Esophagus mucosa (tissue), 1 donor: Measurements from ENCODE around the gene GPNMB. TPM values are rescaled to one million over a fixed set of nuclear protein-coding genes. Genes with fewer than 3 reads are reported as not detected.
"Not testable (repeated sequence)": the region's sequence is repeated elsewhere in the genome, so short reads cannot be mapped to it uniquely, and the experiment has no call there.

Experiments
- ATAC-seq: fragments of 200-7000 bp; cut with Tn5 transposase; one replicate; pipeline ENCODE4 v1.9.1; 2020
- total RNA-seq: library from RNA; stranded (reverse); gene quantifications from one replicate; pipeline ENCODE4 v1.2.4, GENCODE V29; 2023
- donor health status: DM: yes; HTN: yes; CAD: no.

The GPNMB gene
- total RNA-seq, 1 donor from 2014 or later = 125 TPM

DNA sequence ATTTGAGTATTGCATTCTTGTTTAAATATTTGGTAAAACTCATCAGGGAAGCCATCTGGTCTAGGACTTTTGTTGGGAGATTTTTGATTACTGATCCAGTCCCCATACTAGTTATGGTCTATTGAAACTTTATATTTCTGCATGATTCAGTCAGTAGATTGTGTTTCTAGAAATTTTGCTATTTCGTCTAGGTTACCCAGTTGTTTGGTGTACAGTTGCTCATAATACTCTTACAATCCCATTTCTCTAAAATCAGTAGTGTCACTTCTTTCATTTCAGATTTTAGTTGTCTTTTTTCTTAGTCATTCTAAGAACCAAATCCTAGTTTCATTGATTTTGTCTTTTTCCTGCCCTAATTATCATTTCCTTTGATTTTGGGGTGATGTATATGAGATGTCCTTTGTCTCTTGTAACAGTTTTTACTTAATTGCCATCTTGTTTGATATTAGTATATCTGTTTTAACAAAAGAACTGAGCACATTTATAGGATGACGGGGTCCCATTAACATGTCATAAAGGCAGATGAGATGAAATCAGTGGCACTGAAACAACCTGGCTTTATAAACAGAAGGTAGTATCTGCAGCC, 60.5 kb downstream of the GPNMB start:
- no peak for ATAC-seq

DNA sequence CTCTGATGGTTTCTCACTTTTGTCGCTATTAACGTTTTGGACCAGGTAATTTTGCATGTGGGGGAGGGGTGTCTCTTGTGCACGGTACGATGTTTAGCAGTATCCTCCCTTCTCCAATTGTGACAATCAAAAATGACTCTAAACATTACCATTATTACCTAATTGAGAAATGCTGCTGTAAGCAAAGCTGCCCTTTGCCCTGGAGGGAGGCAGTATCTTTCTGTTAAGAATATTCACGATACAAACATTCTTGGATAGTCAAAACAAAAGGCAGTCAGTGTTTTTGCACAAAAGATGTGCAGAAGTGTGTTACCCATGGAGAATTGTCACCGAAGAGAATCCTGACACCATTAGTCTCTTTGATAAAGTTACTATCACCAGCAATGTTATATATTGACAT, 62.2 kb downstream of the GPNMB start:
- ATAC-seq = no peak

DNA sequence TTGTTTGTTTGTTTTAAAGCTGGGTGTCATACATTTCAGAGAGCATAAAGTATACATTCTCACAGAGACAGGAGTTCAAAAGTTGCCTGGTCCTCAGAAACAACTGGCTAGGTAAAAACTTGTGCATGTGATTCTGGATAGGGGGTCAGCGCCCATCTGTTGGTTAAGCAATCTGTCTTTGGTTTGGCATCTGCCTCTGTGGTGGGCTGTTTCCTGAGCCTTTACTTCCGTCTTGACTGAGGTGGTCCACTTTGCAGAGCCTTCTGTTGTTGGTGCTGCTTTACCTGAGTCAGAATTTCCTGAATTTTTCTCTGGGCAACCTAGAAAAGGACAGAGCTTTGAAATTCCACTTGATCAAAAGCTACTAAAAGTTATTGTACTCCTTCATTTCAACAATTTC, 65.6 kb downstream of the GPNMB start:
- ATAC-seq = not testable (repeated sequence)

DNA sequence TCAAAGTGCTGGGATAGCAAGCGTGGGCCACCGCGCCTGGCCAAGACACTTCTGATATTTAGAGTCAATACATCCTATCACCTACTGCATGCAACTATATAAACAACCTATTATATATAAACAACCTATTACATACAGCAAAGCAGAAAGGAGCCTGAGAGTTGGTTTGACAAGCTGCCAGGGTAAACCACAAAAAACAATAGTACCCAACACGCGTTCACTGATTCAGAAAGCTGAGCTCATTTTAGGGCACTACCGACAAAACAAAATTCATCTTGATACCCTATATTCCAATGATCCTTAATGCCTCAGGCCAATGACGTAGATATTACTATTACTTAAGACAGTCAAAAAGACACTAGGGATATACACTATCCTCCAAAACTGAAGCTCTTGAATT, 68.8 kb downstream of the GPNMB start:
- ATAC-seq = no peak

Other genes starting within 250 kb of the GPNMB start
- 44.2 TPM for gene HYCC1, start 232.6 kb upstream of the GPNMB start, total RNA-seq
- 18.1 TPM for gene KLHL7, start 141.0 kb upstream of the GPNMB start, total RNA-seq
- 18.2 TPM for gene NUP42, start 64.7 kb upstream of the GPNMB start, total RNA-seq
- gene MALSU1, start 52.6 kb downstream of the GPNMB start, total RNA-seq = 36.7 TPM
- gene IGF2BP3, start 223.7 kb downstream of the GPNMB start, total RNA-seq = 3.9 TPM